LNCAP (cell line): ENCODE measurements around the gene RAPGEF1.

Experiments
- CTCF ChIP-seq: fragments of 450-650 bp; IDR thresholded peaks from 2 replicates; pipeline ENCODE4 v1.5.1; 2017; ENCODE audit warnings: mild to moderate bottlenecking

Gene RAPGEF1

GRCh38 chr9:131745610-131746009, 5.7 kb upstream of the RAPGEF1 start:
- TF ChIP-seq CTCF: no peak

- no peak for TF ChIP-seq CTCF
Observed at GRCh38 chr9:131744720-131745201, 4.9 kb upstream of the RAPGEF1 start.

GRCh38 chr9:131744171-131744719, 4.4 kb upstream of the RAPGEF1 start:
- no peak for TF ChIP-seq CTCF

- no peak for TF ChIP-seq CTCF
Observed at GRCh38 chr9:131743501-131743900, 3.6 kb upstream of the RAPGEF1 start.

GRCh38 chr9:131743096-131743495, 3.2 kb upstream of the RAPGEF1 start:
- TF ChIP-seq CTCF: no peak

- TF ChIP-seq CTCF: no peak
Observed at GRCh38 chr9:131740898-131741297, 1.0 kb upstream of the RAPGEF1 start.

GRCh38 chr9:131739133-131739958, 530 bp downstream of the RAPGEF1 start:
- TF ChIP-seq CTCF: no peak
